K562 (cell line): ENCODE measurements around the gene RAD51D. TPM values are rescaled to one million over a fixed set of nuclear protein-coding genes. Genes with fewer than 3 reads are reported as not detected.

Source experiments
- ATAC-seq: fragments of 200-7000 bp; cut with Tn5 transposase; 3 replicates; pipeline ENCODE4 v1.9.1; 2020; ENCODE audit warnings: moderate library complexity
- BruUV-seq: library from RNA; stranded (reverse); fragments of 400-500 nt; replicated peaks from 2 replicates; lab custom pipeline; 2021; lab: Mats Ljungman, UMichigan
- CTCF ChIA-PET: fragments of 300-600 bp; formaldehyde crosslinking; extraction: SDS; loops from one replicate; lab custom pipeline; 2021; ENCODE audit warnings: low intra/inter-chr PET ratio; lab: Yijun Ruan, JAX
- POLR2A ChIA-PET: fragments of 300-600, 350-650 bp; sonication (Branson Sonifier 250); formaldehyde crosslinking; extraction: SDS; loops from one replicate; lab custom pipeline; 2021; ENCODE audit warnings: antibody characterized with exemption, inconsistent platforms; lab: Yijun Ruan, JAX
- DNase-seq, 4 experiments: peaks; one replicate each; pipeline versions ENCODE4 v3.0.0 to v3.0.0-alpha.2; 2011 to 2018; ENCODE audit warnings: low spot score in 3 of 4, mixed read lengths in 3 of 4; ENCODE audit errors: extremely low read depth in 1 of 4
- FAIRE-seq: peaks from 2 replicates; lab custom pipeline; 2011; peaks lifted over from hg19 to GRCh38; lab: Jason Lieb, UNC
- H2AFZ ChIP-seq: 2 replicates; pipeline ENCODE4 v1.6.0; 2011; ENCODE audit warnings: low read depth, low read length, control low read depth, inconsistent platforms
- H3K27ac ChIP-seq: fragments of 200-600 bp; 3 replicates; pipeline ENCODE4 v1.8.0; 2011; ENCODE audit warnings: low read depth, mild to moderate bottlenecking, control low read depth, inconsistent platforms, low read length, moderate library complexity, mixed read lengths; ENCODE audit errors: extremely low read depth
- H3K27me3 ChIP-seq, 2 experiments: fragments of 300-600 bp in 1 of 2; 2 replicates in 1 of 2; 3 replicates in 1 of 2; pipeline versions ENCODE4 v1.6.0 to v1.8.0; 2011; ENCODE audit warnings: inconsistent platforms in 2 of 2, low read length in 2 of 2, mild to moderate bottlenecking in 1 of 2, mixed read lengths in 1 of 2, moderate library complexity in 1 of 2; ENCODE audit not compliant: control insufficient read depth in 2 of 2, insufficient read depth in 2 of 2
- H3K36me3 ChIP-seq: fragments of 300-600 bp; 3 replicates; pipeline ENCODE4 v1.8.0; 2011; ENCODE audit warnings: mild to moderate bottlenecking, low read length, inconsistent platforms; ENCODE audit not compliant: control insufficient read depth, insufficient read depth
- H3K4me1 ChIP-seq, 2 experiments: fragments of 200-600 bp in 1 of 2; replicated peaks in 1 of 2; 2 replicates in 1 of 2; 3 replicates in 1 of 2; pipeline versions ENCODE4 v1.5.1 to v1.8.0; 2011; ENCODE audit warnings: inconsistent platforms in 2 of 2, low read length in 2 of 2, mild to moderate bottlenecking in 1 of 2, mixed read lengths in 1 of 2, moderate library complexity in 1 of 2; ENCODE audit not compliant: control insufficient read depth in 2 of 2, insufficient read depth in 2 of 2
- H3K4me2 ChIP-seq: 2 replicates; pipeline ENCODE4 v1.6.1; 2011; ENCODE audit warnings: low read length, control low read depth, inconsistent platforms, mixed read lengths; ENCODE audit not compliant: insufficient read depth
- H3K4me3 ChIP-seq: fragments of 200-600 bp; sonication (generic), shearing (Covaris generic); 2 replicates; pipeline ENCODE4 v1.5.1; 2016; ENCODE audit warnings: control low read depth, inconsistent platforms
- H3K79me2 ChIP-seq: fragments of 200-600 bp; 3 replicates; pipeline ENCODE4 v1.8.0; 2011; ENCODE audit warnings: low read length, inconsistent platforms; ENCODE audit not compliant: control insufficient read depth, insufficient read depth
- H3K9ac ChIP-seq, 2 experiments: 2 replicates each; pipeline versions ENCODE4 v1.6.0 to v1.6.1; 2011; ENCODE audit warnings: low read depth in 2 of 2, low read length in 2 of 2, control low read depth in 1 of 2, inconsistent platforms in 1 of 2, mild to moderate bottlenecking in 1 of 2, mixed read lengths in 1 of 2; ENCODE audit not compliant: insufficient read depth in 1 of 2
- H3K9me1 ChIP-seq: one replicate; pipeline ENCODE4 v1.6.0; 2011; ENCODE audit warnings: inconsistent platforms, mild to moderate bottlenecking, low read length, moderate library complexity; ENCODE audit not compliant: control insufficient read depth, insufficient read depth
- H3K9me3 ChIP-seq: replicated peaks from 2 replicates; pipeline ENCODE4 v1.5.1; 2011; ENCODE audit warnings: low read depth, low read length, inconsistent platforms; ENCODE audit not compliant: control insufficient read depth, insufficient read depth
- H4K20me1 ChIP-seq: replicated peaks from 2 replicates; pipeline ENCODE4 v1.6.1; 2011; ENCODE audit warnings: low read length, inconsistent platforms, mixed read lengths; ENCODE audit not compliant: control insufficient read depth, insufficient read depth
- NR4A1 ChIP-seq, 2 experiments: fragments of 250-450 bp in 1 of 2; fragments of 450-650 bp in 1 of 2; sonication (Bioruptor Pico) in 1 of 2; IDR thresholded peaks; 2 replicates each; pipeline versions ENCODE4 v1.4.0 to v1.6.1; 2016 to 2020; ENCODE audit warnings: mild to moderate bottlenecking in 2 of 2, missing compliant biosample characterization in 1 of 2, missing genetic modification characterization in 1 of 2, moderate library complexity in 1 of 2
- PHF21A ChIP-seq: fragments of 450-650 bp; IDR thresholded peaks from 2 replicates; pipeline ENCODE4 v1.6.1; 2017; ENCODE audit warnings: low read depth, borderline replicate concordance
- ZNF354B ChIP-seq: fragments of 250-450 bp; sonication (Bioruptor Pico); IDR thresholded peaks from 2 replicates; pipeline ENCODE4 v1.4.0; 2020
- in situ Hi-C: fragments of 300-500 bp; cut with MboI; formaldehyde crosslinking; loops from 4 replicates; pipeline ENCODE4 v1.15.0; 2018; ENCODE audit warnings: inconsistent platforms, mixed read lengths
- intact Hi-C: fragments of 100-400 bp; cut with micrococcal nuclease; formaldehyde crosslinking; loops from 2 replicates; pipeline ENCODE4 v1.14.2; 2022
- polyA plus RNA-seq, 8 experiments: library from polyadenylated mRNA; depleted of rRNA in 4 of 8; stranded (reverse) in 5 of 8; unstranded in 3 of 8; fragments of >200 nt; fragmentation: Nextera tagmentation in 2 of 8; fragmentation: Illumina TruSeq in 1 of 8; extraction: Ambion mirVana in 2 of 8; extraction: Trizol in 1 of 8; gene quantifications; 2 replicates each; pipeline versions ENCODE4 v1.2.1 to v1.2.3, GENCODE V29; 2011 to 2014; ENCODE audit warnings: inconsistent platforms in 1 of 8, missing spikeins in 1 of 8
- total RNA-seq, 7 experiments: library from RNA; depleted of rRNA in 6 of 7; stranded (reverse); fragments of >200 nt in 6 of 7; fragmentation: Illumina TruSeq in 2 of 7; extraction: Trizol in 2 of 7; gene quantifications; 2 replicates each; pipeline versions ENCODE4 v1.2.1 to v1.2.3, GENCODE V29; 2011 to 2021; ENCODE audit warnings: low replicate concordance in 1 of 7

The RAD51D gene
- total and polyA plus RNA-seq, 9 of the 15 experiments (the other 6 are each of a cell fraction or from before 2014, with no cell fraction given), result 2.2 to 16.9 (median 8.7) TPM

- intact Hi-C loops, result no loop called here
- ATAC-seq (no peak), DNase-seq (no peak), FAIRE-seq (no peak)
- BruUV-seq, result no TSS peak
- H4K20me1 ChIP-seq, result no peaks in the 10 kb centered on the region
- H3K27me3 ChIP-seq, result no peaks in the 10 kb centered on the region
- POLR2A ChIA-PET, result interaction anchor here (0.7 to 3.4 kb wide), 5 partner anchors 8 to 186 kb away, joined by 3 to 20 read pairs (median 4); partner anchors contain the start of gene RFFL
- no peaks in the 10 kb centered on the region for H3K9me3 ChIP-seq
- H3K36me3 ChIP-seq, result no peaks in the 10 kb centered on the region
- H3K27ac ChIP-seq, result no peak overlapping the region
- TF ChIP-seq ZNF354B (CRISPR knock-in tag), result no peak
- no peak for TF ChIP-seq PHF21A
- H3K4me3 ChIP-seq, result no peak overlapping the region
- H3K9me1 ChIP-seq, result no peaks in the 10 kb centered on the region
- no peak overlapping the region for H3K4me2 ChIP-seq
- H3K9ac ChIP-seq, result no peak overlapping the region
- in situ Hi-C loops, result no loop called here
- CTCF ChIA-PET, result no interaction called here
- peaks cover 4 to 8% of the 10 kb centered on the region in 2 experiments; a peak in 3 of 5 replicates for H3K4me1 ChIP-seq
- H3K79me2 ChIP-seq, result no peaks in the 10 kb centered on the region; the same call in 1 of the 3 replicates
- H2AFZ ChIP-seq, result no peak overlapping the region
These were observed 66.9 kb downstream of the RAD51D start for GRCh38 chr17:35052780-35053179.

- Histone ChIP-seq H3K4me3 (no peak overlapping the region), H3K9ac (no peak overlapping the region)
These were observed 67.4 kb downstream of the RAD51D start for GRCh38 chr17:35052241-35052610.

More at GRCh38 chr17:35052241-35052610, 67.4 kb downstream of the RAD51D start:
- no peak for FAIRE-seq
- in situ Hi-C loops (no loop called here), intact Hi-C loops (no loop called here)
- ChIA-PET POLR2A (interaction anchor here (1.6 kb wide), 1 partner anchor 8 kb away, joined by 5 read pairs; no protein-coding TSS in a partner anchor), CTCF (no interaction called here)
- no peak overlapping the region for H2AFZ ChIP-seq
- no peak for DNase-seq
- H3K27me3 ChIP-seq, result no peaks in the 10 kb centered on the region
- H4K20me1 ChIP-seq, result no peaks in the 10 kb centered on the region
- H3K79me2 ChIP-seq, result no peaks in the 10 kb centered on the region; the same call in 1 of the 3 replicates
- BruUV-seq, result no TSS peak
- H3K4me2 ChIP-seq, result no peak overlapping the region
- no peaks in the 10 kb centered on the region for H3K36me3 ChIP-seq
- ATAC-seq, result no peak
- H3K4me1 ChIP-seq, result peaks cover 4 to 9% of the 10 kb centered on the region in 2 experiments; a peak in 4 of 5 replicates
- no peaks in the 10 kb centered on the region for H3K9me1 ChIP-seq
- no peak for TF ChIP-seq NR4A1 (CRISPR knock-in tag; IDR thresholded peaks at IDR 0.05)
- TF ChIP-seq NR4A1 (tag; IDR thresholded peaks at IDR 0.05), result no peak
- TF ChIP-seq, all 486 proteins: peak for 0
- Histone ChIP-seq H3K27ac (no peak overlapping the region), H3K9me3 (no peaks in the 10 kb centered on the region)
